HG03196 (cell line): ENCODE measurements around the gene HOXB2.
"Not testable (repeated sequence)": the region's sequence is repeated elsewhere in the genome, so short reads cannot be mapped to it uniquely, and the experiment has no call there.

Experiments used
- ATAC-seq: cut with Tn5 transposase; IDR thresholded peaks from one replicate; pipeline ENCODE4 v1.9.1; 2021; ENCODE audit not compliant: unreplicated experiment

The HOXB2 gene

DNA sequence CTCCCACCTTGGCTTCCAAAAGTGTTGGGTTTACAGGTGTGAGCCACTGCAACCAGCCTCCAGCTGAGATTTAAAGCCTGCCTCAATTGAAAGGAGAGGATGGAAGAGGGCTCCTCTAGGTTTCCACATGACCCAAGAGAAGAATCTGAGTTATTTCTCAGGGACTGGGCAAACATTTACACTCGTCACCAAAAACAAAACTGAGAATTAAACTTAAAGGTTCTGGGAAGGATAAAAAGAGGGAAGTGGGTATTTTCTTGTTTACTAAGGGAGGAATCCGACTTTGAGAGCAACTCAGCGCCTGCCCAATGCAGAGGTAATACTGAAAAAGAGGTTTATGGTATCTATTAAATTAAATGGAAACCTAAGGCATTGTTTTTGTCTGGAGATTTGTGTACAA is 27.4 kb downstream of the HOXB2 start:
- no peak for ATAC-seq

DNA sequence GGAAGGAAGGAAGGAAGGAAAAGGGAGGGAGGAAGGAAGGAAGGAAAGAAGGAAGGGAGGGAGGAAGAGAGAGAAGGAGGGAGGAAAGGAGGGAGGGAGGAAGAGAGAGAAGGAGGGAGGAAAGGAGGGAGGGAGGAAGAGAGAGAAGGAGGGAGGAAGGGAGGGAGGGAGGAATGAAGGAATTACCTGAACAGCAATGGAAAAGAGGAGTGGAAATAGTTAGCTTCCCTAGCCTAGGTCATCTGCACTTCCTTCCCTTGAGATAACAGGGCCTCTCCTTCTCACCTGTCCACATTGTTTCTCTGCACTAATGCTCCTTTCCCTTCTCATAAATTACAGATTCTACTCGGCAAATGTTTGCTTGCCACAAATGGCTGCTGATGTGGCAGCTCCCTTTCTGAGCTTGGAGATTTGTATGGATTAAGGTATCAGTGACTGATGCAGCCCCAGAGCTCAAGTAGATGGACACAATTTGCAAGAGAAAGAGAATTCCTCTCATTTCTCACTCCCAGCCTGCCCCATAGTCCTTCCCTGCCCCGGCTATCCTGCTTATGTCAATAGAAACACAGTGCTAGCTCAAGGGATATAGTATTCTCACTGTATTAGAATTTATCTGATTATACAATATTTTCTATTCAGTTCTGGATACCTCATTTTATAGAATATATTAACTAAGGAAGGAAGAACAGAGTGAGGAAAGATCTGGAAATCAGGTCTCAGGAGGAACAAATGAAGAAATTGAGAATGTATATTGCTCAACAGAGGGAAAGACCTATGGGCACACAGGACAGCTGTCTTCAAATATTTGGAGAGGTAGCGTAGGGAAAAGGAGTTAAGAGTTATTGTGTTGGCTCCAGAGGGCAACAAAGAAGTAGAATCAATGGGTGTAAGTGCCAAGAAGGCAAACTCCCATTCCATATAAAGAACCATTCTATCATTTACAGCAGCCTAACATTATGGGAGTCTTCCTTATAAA is 28.7 kb downstream of the HOXB2 start:
- no peak for ATAC-seq

- ATAC-seq: no peak
Measured at GRCh38 chr17:48514477-48514876, 30.4 kb downstream of the HOXB2 start.

GRCh38 chr17:48513666-48514455 is 31.0 kb downstream of the HOXB2 start:
- no peak for ATAC-seq

DNA sequence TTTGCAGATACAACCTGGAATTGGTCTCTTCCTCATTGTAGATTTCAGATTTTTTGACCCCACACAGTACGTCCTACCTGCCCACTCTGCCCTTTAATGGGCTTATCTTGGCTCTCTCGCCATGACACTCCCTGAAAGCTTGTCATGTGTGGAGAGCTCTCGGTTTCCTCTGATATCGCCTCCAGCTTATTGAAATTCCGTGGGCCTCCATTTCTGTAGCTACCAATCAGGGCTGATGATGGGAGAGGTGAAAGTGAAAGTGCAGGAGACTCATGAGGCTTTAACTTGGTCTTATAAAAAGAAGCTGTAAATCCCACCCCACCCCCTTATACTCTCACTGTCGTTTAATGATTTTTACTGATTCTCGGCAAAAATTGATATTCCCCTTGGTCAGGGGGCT is 31.8 kb downstream of the HOXB2 start:
- ATAC-seq: no peak

- ATAC-seq: peak; percentile 47
Measured at GRCh38 chr17:48510761-48511604, 33.9 kb downstream of the HOXB2 start.

- no peak for ATAC-seq
Measured at GRCh38 chr17:48510381-48510760, 34.5 kb downstream of the HOXB2 start.

GRCh38 chr17:48509708-48510107 is 35.2 kb downstream of the HOXB2 start:
- not testable (repeated sequence) for ATAC-seq

DNA sequence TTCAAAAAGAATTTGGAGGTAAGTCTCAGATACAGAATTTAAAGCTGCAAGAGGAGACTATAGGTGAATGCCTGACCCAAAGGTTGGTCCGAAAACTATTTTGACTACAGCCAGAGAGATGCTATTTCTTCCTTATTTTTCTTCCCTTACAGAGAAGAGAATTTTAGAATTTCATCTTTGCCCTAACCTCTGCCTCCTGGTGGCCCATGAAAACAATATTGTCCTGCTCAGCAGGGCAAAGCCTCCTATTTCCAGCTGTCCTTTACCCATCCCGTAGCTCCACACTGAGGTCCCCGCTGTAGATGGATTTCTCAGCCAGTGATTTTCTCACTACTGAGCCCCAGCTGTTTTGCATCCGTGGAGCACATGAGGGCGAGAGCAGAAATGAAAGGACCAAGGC is 38.7 kb downstream of the HOXB2 start:
- ATAC-seq: no peak

DNA sequence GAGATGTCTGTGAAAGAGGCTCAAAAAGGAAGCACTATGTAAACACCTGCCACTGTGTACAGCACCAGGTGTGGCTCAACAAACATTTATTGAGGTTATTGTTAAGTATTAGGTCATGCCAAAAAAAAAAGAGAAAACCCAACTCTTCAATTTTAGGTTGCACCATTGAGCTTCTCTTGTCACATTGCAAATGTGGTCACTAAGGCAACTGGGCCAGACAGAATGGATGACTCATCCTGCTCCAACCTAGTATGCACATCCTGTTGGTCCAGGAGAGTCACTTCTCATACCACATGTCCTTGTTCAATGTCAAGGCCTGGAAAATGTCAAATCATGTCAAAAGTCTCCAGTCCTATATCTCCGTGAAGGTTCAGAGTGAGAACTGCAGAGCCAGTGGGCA is 39.1 kb downstream of the HOXB2 start:
- ATAC-seq: peak; percentile 75

DNA sequence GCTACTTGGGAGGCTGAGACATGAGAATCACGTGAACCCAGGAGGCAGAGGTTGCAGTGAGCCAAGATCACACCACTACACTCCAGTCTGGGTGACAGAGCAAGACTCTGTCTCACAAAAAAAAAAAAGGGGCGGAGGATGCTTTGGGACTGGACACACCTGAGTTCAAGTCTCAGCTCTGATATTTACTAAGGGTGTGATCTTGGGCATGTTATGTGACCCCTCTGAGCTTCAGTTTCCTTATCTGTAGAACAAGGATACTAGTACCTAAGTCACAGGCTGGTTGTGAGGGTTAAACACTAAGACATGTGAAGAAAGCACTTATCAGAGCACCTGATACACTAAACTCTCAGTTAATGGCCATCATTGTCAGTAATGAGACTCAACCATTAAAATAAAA is 40.0 kb downstream of the HOXB2 start:
- ATAC-seq: no peak

- ATAC-seq: no peak
Measured at GRCh38 chr17:48503747-48504146, 41.2 kb downstream of the HOXB2 start.

DNA sequence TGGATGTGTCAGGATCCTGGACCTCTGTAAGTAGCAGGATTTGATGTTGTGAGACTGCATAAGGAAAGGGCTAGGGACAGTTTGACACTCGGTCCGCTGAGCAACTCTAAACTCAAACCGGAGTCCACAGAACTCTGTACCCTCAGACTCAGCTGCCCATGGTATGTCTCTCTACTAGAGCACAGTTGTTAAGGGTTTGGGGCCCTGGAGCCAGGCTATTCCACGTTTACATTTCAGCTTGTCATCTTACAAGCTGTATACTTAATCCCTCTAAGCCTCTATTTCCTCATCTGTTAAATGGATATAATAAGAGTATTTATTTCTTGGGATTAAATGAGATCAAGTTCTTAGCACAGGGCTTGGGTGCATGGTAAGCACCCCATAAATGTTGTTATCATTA is 42.0 kb downstream of the HOXB2 start:
- ATAC-seq: no peak

DNA sequence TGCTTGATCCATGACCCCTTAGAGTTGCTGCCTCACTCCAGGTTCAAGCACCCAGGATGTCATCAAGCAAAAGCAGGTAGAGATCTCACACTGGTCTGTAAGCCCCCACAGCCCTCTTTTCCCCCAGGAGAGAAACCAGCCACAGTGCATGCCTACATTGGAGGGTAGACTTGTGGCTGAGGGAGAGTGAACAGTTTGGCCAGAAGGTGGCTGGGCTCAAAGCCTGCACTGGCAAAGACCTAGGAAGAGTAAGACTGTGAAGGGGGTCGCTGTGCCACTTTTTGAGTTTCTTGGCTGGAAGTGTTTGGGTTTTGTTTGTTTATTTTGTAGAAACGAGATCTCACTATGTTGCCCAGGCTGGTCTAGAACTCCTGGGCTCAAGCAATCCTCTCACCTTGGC is 42.6 kb downstream of the HOXB2 start:
- ATAC-seq: no peak

DNA sequence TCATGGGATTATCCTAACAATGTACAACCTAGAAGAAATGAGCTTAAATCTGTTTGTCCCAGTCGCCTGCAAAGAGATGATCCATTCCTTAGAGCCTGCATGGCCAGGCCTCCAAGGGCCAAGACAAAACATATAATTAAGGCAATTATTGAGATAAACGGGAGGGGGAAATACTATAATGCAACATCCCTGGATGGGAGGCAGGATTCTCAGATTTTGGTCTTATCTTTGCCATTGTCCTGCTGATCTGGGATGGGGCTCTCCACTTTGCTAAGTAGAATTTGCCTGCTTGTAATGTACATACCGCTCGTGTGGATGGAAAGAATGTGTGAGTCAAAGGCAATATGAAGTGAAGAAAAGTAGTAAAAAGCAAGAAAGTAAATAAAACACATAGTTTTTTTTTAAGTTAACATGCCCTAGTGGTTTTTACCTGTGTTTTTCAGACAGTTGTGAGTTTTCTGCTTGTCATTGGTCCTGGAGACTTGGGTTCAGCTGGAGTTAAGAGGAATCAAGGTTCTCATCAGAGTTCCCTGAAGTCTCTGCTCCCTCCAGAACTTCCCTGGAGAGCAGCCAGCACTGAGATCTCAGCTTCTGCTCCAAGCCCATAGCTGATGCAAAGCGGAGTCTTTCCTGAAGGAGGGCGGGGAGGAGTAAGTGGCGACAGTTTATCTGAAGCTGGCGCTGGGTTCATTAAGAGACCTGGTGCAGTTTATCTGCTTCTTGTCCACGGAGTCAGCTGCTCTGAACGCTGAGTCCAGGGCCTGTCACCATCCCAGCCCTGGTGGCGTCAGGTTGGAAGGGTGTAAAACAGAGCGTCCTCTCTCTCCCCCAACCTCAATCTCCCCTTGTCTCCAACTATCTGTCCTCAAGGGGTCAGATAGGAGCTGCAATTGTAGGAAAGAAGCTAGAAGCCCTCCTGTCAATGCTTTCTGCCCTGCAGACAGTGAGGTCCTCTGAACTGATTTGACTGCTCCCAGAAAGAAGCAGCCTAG is 44.2 kb downstream of the HOXB2 start:
- ATAC-seq: no peak

DNA sequence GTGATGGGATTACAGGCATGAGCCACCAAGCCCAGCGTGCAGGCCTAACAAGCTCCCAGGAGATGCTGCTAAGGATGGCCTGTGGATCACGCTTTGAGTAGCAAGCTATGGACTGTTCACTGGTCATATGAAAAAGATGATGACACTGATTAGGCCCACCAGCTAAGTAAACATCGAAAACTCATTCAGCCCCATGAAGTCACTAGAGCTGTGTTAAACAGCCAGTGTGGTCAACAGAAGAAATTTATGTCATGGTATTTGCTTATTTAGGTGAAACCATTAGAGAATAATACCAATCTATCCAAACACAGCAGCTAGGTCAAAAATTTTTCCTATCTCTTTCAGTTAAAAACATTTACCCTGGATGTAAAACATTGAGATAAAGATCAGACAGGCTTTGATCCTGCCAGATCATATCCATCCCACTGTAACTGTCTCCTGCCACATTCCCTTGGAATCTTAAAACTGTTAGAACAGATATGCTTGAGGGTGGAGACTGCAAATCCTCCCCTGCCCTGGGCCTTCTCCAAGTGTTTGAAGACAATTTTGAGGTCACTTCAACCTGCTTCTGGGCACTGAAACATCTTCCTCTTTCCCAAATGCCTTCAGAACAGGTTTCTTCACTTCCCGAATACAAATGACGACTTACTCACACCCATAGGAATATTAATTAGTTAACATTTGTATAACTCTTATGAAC is 45.0 kb downstream of the HOXB2 start:
- ATAC-seq: no peak

GRCh38 chr17:48499248-48499647 is 45.7 kb downstream of the HOXB2 start:
- ATAC-seq: no peak

GRCh38 chr17:48498164-48498850 is 46.6 kb downstream of the HOXB2 start:
- ATAC-seq: no peak

DNA sequence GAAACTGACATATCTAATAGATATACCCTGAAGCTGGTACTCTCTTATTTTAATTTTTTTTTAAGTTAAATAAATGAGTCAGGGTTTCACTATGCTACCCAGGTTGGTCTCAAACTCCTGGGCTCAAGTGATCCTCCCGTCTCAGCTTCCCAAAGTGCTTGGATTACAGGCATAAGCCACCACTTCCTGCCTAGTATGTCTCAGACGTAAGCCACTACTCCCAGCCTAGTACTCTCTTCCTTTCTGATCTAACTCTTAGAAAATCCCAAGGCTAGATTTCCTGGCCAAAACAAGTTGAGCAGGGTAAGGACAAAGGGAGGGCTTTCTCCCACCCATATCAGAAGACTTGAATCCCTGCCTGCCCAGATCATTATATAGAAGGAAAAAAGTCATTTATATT is 47.8 kb downstream of the HOXB2 start:
- ATAC-seq: no peak
